GM11168 (cell line): ENCODE measurements around the gene MYH9.
"Not testable (repeated sequence)": the region's sequence is repeated elsewhere in the genome, so short reads cannot be mapped to it uniquely, and the experiment has no call there.

Experiments
- in situ Hi-C: fragments of 300-500 bp; cut with MboI; formaldehyde crosslinking; loops from one replicate; pipeline ENCODE4 v1.12.0; 2022; ENCODE audit warnings: low sequenced_read_pairs; ENCODE audit not compliant: unreplicated experiment

MYH9 gene

GRCh38 chr22:36285545-36285944, 102.2 kb downstream of the MYH9 start:
- in situ Hi-C loops = no loop called here

GRCh38 chr22:36285017-36285416, 102.8 kb downstream of the MYH9 start:
- in situ Hi-C loops = no loop called here

GRCh38 chr22:36284171-36284571, 103.6 kb downstream of the MYH9 start:
- in situ Hi-C loops = no loop called here

GRCh38 chr22:36282328-36282831, 105.4 kb downstream of the MYH9 start:
- in situ Hi-C loops = no loop called here

- in situ Hi-C loops = no loop called here
These were observed 105.9 kb downstream of the MYH9 start for GRCh38 chr22:36281781-36282327.

- in situ Hi-C loops = no loop called here
These were observed 107.4 kb downstream of the MYH9 start for GRCh38 chr22:36280379-36280778.

- in situ Hi-C loops = no loop called here
These were observed 108.5 kb downstream of the MYH9 start for GRCh38 chr22:36279219-36279666.

- in situ Hi-C loops = no loop called here
These were observed 110.1 kb downstream of the MYH9 start for GRCh38 chr22:36277482-36278291.

GRCh38 chr22:36274531-36274930, 113.2 kb downstream of the MYH9 start:
- in situ Hi-C loops = no loop called here

- in situ Hi-C loops = not testable (repeated sequence)
These were observed 115.8 kb downstream of the MYH9 start for GRCh38 chr22:36271951-36272350.

- in situ Hi-C loops = not testable (repeated sequence)
These were observed 116.5 kb downstream of the MYH9 start for GRCh38 chr22:36271231-36271630.

- in situ Hi-C loops = no loop called here
These were observed 119.8 kb downstream of the MYH9 start for GRCh38 chr22:36267896-36268485.

- in situ Hi-C loops = no loop called here
These were observed 120.7 kb downstream of the MYH9 start for GRCh38 chr22:36267058-36267457.

GRCh38 chr22:36263886-36264664, 123.7 kb downstream of the MYH9 start:
- in situ Hi-C loops = not testable (repeated sequence)

GRCh38 chr22:36263216-36263673, 124.5 kb downstream of the MYH9 start:
- in situ Hi-C loops = not testable (repeated sequence)

- in situ Hi-C loops = not testable (repeated sequence)
These were observed 125.5 kb downstream of the MYH9 start for GRCh38 chr22:36262307-36262706.

- in situ Hi-C loops = not testable (repeated sequence)
These were observed 126.1 kb downstream of the MYH9 start for GRCh38 chr22:36261675-36262074.

GRCh38 chr22:36259615-36260300, 128.0 kb downstream of the MYH9 start:
- in situ Hi-C loops = no loop called here

GRCh38 chr22:36258701-36259614, 128.8 kb downstream of the MYH9 start:
- in situ Hi-C loops = no loop called here
